ENCODE measurements around the gene PRSS36.
"Not testable (repeated sequence)": the region's sequence is repeated elsewhere in the genome, so short reads cannot be mapped to it uniquely, and the experiment has no call there.

Gene PRSS36

GRCh38 chr16:31182391-31182790 lies 32.5 kb upstream of the PRSS36 start:
- peak overlapping the region; percentile 6; the same call in 1 of the 2 replicates for H3K27ac ChIP-seq
- TF ChIP-seq ZFX (IDR thresholded peaks at IDR 0.05) = no peak
- TF ChIP-seq, protein P1, sequence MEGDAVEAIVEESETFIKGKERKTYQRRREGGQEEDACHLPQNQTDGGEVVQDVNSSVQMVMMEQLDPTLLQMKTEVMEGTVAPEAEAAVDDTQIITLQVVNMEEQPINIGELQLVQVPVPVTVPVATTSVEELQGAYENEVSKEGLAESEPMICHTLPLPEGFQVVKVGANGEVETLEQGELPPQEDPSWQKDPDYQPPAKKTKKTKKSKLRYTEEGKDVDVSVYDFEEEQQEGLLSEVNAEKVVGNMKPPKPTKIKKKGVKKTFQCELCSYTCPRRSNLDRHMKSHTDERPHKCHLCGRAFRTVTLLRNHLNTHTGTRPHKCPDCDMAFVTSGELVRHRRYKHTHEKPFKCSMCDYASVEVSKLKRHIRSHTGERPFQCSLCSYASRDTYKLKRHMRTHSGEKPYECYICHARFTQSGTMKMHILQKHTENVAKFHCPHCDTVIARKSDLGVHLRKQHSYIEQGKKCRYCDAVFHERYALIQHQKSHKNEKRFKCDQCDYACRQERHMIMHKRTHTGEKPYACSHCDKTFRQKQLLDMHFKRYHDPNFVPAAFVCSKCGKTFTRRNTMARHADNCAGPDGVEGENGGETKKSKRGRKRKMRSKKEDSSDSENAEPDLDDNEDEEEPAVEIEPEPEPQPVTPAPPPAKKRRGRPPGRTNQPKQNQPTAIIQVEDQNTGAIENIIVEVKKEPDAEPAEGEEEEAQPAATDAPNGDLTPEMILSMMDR (conservative IDR thresholded peaks at IDR 0.05) = no peak

DNA sequence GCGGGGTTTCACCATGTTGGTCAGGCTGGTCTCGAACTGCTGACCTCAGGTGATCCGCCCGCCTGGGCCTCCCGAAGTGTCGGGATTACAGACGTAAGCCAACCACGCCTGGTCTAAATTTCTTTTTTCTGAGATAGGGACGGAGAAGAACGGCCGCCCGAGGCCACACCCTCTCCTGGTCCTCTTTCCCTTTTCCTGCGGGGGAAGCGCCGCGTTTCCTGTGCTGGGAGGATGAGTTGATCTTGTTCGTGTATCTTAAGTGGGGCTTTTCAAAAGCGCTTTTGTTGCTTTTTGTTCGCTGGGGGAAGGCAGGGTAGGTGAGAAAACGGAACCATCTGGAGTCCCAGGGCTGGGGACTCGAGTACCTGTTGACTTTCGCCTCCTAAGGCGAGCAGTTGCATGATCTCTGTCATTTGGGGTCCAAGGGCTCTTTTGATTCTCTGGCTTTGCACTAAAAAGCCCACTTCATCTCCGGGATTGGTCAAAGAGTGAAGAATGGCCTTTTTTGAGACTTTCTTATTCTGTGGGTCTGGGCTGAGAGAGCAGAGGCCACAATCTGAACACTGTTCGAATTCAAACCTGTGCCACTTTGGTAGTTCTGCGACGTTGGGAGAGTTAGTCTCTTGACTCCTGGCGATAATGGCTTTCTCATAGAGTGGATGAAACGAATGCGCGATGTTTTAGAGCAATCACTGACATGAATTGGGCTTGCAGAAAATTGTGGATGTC lies 31.4 kb upstream of the PRSS36 start:
- peak overlapping the region; percentile 93 for H3K27ac ChIP-seq
- TF ChIP-seq ZFX (IDR thresholded peaks at IDR 0.05) = no peak
- TF ChIP-seq, protein P1 (conservative IDR thresholded peaks at IDR 0.05) = no peak

GRCh38 chr16:31179747-31180459 lies 30.0 kb upstream of the PRSS36 start, which contains the start of gene FUS:
TSS of gene FUS (plus strand) at chr16:31180139. CDS start at chr16:31180215, 76 bp downstream.
- peak within 1 kb of the TSS; percentile 93 for H3K27ac ChIP-seq
- TF ChIP-seq, protein P1 (conservative IDR thresholded peaks at IDR 0.05) = no peak

- TF ChIP-seq, protein P1 (conservative IDR thresholded peaks at IDR 0.05) = no peak
- TF ChIP-seq ZFX (IDR thresholded peaks at IDR 0.05) = no peak
- peak overlapping the region; percentile 93 for H3K27ac ChIP-seq
Measured at GRCh38 chr16:31179219-31179746, 29.4 kb upstream of the PRSS36 start.

- H3K27ac ChIP-seq = no peak overlapping the region
Measured at GRCh38 chr16:31177136-31177535, 27.3 kb upstream of the PRSS36 start.

DNA sequence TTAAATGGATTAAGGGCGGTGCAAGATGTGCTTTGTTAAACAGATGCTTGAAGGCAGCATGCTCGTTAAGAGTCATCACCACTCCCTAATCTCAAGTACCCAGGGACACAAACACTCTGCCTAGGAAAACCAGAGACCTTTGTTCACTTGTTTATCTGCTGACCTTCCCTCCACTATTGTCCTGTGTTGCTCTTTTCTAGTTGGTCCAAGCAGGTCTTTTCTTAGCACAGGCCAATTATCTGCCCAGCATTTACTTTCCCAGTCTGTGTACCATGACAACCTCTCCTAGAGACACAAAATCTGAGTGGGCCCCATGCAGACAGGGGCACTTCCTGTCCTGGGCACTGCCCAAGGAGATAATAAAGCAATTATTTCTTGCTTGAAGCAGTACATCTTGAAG lies 20.2 kb upstream of the PRSS36 start:
- not testable (repeated sequence) for H3K27ac ChIP-seq

More at GRCh38 chr16:31177136-31177535, 27.3 kb upstream of the PRSS36 start:
- no peak for TF ChIP-seq ZFX (IDR thresholded peaks at IDR 0.05)
- TF ChIP-seq, protein P1 (conservative IDR thresholded peaks at IDR 0.05) = no peak

- H3K27ac ChIP-seq = no peak overlapping the region
- no peak for TF ChIP-seq ZFX (IDR thresholded peaks at IDR 0.05)
- TF ChIP-seq, protein P1 (conservative IDR thresholded peaks at IDR 0.05) = no peak
Measured at GRCh38 chr16:31168848-31169247, 19.0 kb upstream of the PRSS36 start.
